ENCODE results near the gene AMACR. TPM values are rescaled to one million over a fixed set of nuclear protein-coding genes. Genes with fewer than 3 reads are reported as not detected.

AMACR gene
- total and polyA plus RNA-seq, 2 donors (not counting 3 experiments of a cell fraction or from before 2014, with no cell fraction given) = 6.7 to 8.7 TPM

- Histone ChIP-seq H4K20me1 (replicated peaks; ENCODE audit: control insufficient read depth, extremely low read depth, insufficient read depth, low read length) (no peaks in the 10 kb centered on the region), H3K9me3 (replicated peaks; ENCODE audit: control insufficient read depth, insufficient read depth, low read length) (no peaks in the 10 kb centered on the region), H3K4me3 (replicated peaks in 1 of 3; ENCODE audit: insufficient read depth in 1 of 3, low read depth in 1 of 3, low read length in 3 of 3) (no peak overlapping the region), H3K27ac (ENCODE audit: insufficient read depth, low read depth, low read length) (no peak overlapping the region), H3K9ac (replicated peaks; ENCODE audit: extremely low read depth, insufficient read depth, low read length) (no peak overlapping the region), H3K4me1 (ENCODE audit: control insufficient read depth, extremely low read depth, insufficient read depth, low read length) (peaks cover 14% of the 10 kb centered on the region), H3K36me3 (ENCODE audit: control insufficient read depth in 2 of 2, extremely low read depth in 1 of 2, insufficient read depth in 2 of 2, low read length in 2 of 2) (no peaks in the 10 kb centered on the region), H3K79me2 (ENCODE audit: control insufficient read depth, insufficient read depth, low read length) (no peaks in the 10 kb centered on the region), H2AFZ (ENCODE audit: low read depth, low read length) (no peak overlapping the region), H3K9me1 (replicated peaks; ENCODE audit: control insufficient read depth, extremely low read depth, insufficient read depth, low read length) (no peaks in the 10 kb centered on the region), H3K4me2 (ENCODE audit: insufficient read depth, low read length) (no peak overlapping the region), H3K27me3 (ENCODE audit: control insufficient read depth in 2 of 2, insufficient read depth in 2 of 2, low read length in 2 of 2) (peaks cover 42 to 49% of the 10 kb centered on the region in 2 experiments)
- ChIA-PET POLR2A (no interaction called here), CTCF (interaction anchor here (2.5 kb wide), 1 partner anchor 349 kb away, joined by 10 read pairs; no protein-coding TSS in a partner anchor)
- dilution Hi-C loops (cut with MboI; ENCODE audit: extremely low pct_ligation_motif_present, low sequenced_read_pairs) = no loop called here
- TF ChIP-seq MYC (IDR thresholded peaks at IDR 0.05; ENCODE audit: low read depth, low read length) (no peak), FOS (IDR thresholded peaks at IDR 0.05; ENCODE audit: borderline replicate concordance, insufficient read depth, low read length) (no peak), JUN (IDR thresholded peaks at IDR 0.05; ENCODE audit: borderline replicate concordance, insufficient read depth, insufficient read length, low read depth) (no peak), GATA2 (IDR thresholded peaks at IDR 0.05; ENCODE audit: insufficient read depth, insufficient read length, low read depth, low read length) (no peak), POLR2A (IDR thresholded peaks at IDR 0.05; ENCODE audit: low read depth, low read length) (no peak), POLR2AphosphoS5 (IDR thresholded peaks at IDR 0.05; ENCODE audit: insufficient read depth, low read depth, low read length) (no peak)
- TF ChIP-seq, protein P1, sequence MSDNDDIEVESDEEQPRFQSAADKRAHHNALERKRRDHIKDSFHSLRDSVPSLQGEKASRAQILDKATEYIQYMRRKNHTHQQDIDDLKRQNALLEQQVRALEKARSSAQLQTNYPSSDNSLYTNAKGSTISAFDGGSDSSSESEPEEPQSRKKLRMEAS (IDR thresholded peaks at IDR 0.05; ENCODE audit: insufficient read depth, insufficient read length) = no peak
- TF ChIP-seq, protein P2, sequence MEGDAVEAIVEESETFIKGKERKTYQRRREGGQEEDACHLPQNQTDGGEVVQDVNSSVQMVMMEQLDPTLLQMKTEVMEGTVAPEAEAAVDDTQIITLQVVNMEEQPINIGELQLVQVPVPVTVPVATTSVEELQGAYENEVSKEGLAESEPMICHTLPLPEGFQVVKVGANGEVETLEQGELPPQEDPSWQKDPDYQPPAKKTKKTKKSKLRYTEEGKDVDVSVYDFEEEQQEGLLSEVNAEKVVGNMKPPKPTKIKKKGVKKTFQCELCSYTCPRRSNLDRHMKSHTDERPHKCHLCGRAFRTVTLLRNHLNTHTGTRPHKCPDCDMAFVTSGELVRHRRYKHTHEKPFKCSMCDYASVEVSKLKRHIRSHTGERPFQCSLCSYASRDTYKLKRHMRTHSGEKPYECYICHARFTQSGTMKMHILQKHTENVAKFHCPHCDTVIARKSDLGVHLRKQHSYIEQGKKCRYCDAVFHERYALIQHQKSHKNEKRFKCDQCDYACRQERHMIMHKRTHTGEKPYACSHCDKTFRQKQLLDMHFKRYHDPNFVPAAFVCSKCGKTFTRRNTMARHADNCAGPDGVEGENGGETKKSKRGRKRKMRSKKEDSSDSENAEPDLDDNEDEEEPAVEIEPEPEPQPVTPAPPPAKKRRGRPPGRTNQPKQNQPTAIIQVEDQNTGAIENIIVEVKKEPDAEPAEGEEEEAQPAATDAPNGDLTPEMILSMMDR (IDR thresholded peaks at IDR 0.05; ENCODE audit: extremely low read depth in 1 of 2, insufficient read depth in 1 of 2, low read depth in 1 of 2, low read length in 2 of 2) = no peak
- DNase-seq (ENCODE audit: low read depth, low spot score) (no peak), FAIRE-seq (no peak)
- no TSS peak for BruUV-seq (replicated peaks)
- intact Hi-C loops (cut with micrococcal nuclease) = no loop called here
Observed at GRCh38 chr5:33938507-33938796, 69.4 kb downstream of the AMACR start.
